H54 (cell line): ENCODE measurements around the gene ERGIC3.

ENCODE experiments used
- DNase-seq: peaks from one replicate; pipeline ENCODE4 v3.0.0; 2011; ENCODE audit warnings: low spot score, mixed read lengths; ENCODE audit not compliant: insufficient read length
- FAIRE-seq: peaks from 3 replicates; lab custom pipeline; 2011; peaks lifted over from hg19 to GRCh38; lab: Jason Lieb, UNC
- POLR2A ChIP-seq: IDR thresholded peaks from 2 replicates; pipeline ENCODE4 v1.6.1; 2011; ENCODE audit warnings: low read depth, mild to moderate bottlenecking, low read length

ERGIC3 gene

GRCh38 chr20:35583636-35584560 lies 42.0 kb downstream of the ERGIC3 start:
- FAIRE-seq = no peak
- DNase-seq = no peak

DNA sequence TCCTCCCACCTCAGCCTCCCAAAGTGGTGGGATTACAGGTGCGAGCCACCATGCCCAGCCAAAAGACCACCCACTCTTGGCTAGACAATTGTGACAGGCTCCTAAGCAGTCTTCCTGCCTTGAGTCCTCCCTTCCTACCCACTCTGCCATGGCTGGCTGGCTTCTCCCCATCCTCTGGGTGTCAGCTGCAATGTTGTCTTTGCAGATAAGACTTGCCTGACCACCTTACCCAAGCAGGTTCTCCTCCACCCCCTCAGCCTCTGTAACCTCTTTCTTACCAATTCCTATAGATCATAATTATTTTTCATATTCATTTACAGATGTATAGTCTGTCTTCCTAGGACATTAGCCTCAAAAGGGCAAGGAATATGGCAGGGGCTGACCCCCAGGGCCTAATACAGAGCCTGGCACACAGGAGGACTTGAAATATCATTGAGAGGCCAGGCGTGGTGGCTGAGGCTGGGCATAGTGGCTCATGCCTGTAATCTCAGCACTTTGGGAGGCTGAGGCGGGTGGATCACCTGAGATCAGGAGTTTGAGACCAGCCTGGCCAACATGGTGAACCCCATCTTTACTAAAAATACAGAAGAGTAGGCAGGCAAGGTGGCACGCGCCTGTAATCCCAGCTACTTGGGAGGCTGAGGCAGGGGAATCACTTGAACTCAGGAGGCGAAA lies 45.0 kb downstream of the ERGIC3 start:
- no peak for FAIRE-seq
- no peak for TF ChIP-seq POLR2A
- no peak for DNase-seq

More at GRCh38 chr20:35583636-35584560, 42.0 kb downstream of the ERGIC3 start:
- no peak for TF ChIP-seq POLR2A

- FAIRE-seq (no peak), DNase-seq (no peak)
- no peak for TF ChIP-seq POLR2A
These were observed 45.6 kb downstream of the ERGIC3 start for GRCh38 chr20:35587436-35587835.

GRCh38 chr20:35588397-35588796 lies 46.5 kb downstream of the ERGIC3 start:
- FAIRE-seq = no peak

DNA sequence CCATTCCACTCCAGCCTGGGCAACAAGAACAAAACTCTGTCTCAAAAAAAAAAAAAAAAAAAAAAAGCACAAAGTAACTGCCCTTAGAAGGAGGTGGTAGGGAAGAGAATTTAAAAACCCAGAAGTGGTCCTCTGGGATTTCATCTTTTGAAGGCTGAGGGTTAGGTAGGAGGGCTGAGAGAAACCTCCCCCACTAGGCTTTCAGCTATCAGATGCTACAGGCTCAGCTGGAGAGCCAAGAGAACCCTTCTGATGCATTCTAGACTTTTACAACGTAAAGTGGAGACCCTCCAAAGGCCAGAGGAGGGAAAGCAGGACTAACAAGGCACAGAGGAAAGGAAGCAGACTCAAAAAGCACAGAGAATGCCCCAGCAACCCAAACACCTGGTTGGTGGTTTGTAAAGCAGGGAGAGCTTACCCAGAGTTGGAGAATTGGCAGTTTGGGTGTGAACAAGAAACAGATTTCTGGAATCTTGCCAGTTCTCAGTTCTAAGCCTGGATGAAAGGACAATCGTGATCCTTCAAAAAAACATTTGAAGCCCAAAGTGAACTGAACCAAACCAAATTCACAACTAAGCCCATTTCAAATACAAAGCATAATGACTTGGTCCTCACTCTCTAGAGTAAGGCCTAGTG lies 50.6 kb downstream of the ERGIC3 start:
- DNase-seq = no peak
- FAIRE-seq = no peak
- no peak for TF ChIP-seq POLR2A

More at GRCh38 chr20:35588397-35588796, 46.5 kb downstream of the ERGIC3 start:
- no peak for DNase-seq
- no peak for TF ChIP-seq POLR2A

- FAIRE-seq (no peak), DNase-seq (no peak)
- TF ChIP-seq POLR2A = no peak
These were observed 53.6 kb downstream of the ERGIC3 start for GRCh38 chr20:35595456-35595855.

DNA sequence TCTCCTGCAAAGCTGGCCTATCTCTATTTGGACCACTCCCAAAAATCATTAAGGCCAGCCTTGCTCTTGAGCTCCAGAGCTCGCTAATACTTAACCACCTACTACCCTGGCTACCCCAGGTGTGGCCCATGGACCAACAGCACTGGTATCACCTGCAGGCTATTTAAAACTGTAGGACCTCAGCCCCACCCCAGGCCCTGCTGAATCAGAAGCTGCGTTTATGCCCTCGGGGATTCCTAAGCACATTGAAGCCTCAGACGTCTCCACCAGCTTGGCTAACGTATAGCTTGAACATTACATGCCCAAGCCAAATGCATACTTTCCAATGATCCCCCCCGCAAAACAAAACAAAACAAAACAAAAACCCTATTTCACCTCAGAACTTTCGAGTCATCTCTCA lies 54.0 kb downstream of the ERGIC3 start:
- DNase-seq (no peak), FAIRE-seq (no peak)
- TF ChIP-seq POLR2A = no peak

GRCh38 chr20:35597186-35597585 lies 55.3 kb downstream of the ERGIC3 start:
- DNase-seq (no peak), FAIRE-seq (no peak)
- no peak for TF ChIP-seq POLR2A

DNA sequence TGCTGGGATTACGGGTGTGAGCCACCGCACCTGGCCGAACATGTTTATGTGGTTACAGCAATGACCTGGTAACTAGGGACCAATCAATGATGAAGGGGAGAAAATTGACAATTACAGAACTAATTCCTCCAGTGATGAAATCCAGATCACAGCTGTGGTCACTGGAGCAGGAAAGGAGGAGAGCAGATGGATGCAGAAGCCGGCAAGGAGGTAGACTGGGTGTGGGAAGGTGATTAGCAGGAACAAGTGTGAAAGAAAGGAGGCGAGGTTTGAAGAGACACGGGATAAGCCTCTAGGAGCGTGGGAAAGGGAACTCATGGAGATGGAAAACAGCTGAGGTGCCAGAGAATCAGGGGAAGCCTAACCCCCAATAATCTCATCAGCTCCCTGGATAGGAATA lies 56.6 kb downstream of the ERGIC3 start:
- FAIRE-seq = no peak
- no peak for DNase-seq
- no peak for TF ChIP-seq POLR2A

DNA sequence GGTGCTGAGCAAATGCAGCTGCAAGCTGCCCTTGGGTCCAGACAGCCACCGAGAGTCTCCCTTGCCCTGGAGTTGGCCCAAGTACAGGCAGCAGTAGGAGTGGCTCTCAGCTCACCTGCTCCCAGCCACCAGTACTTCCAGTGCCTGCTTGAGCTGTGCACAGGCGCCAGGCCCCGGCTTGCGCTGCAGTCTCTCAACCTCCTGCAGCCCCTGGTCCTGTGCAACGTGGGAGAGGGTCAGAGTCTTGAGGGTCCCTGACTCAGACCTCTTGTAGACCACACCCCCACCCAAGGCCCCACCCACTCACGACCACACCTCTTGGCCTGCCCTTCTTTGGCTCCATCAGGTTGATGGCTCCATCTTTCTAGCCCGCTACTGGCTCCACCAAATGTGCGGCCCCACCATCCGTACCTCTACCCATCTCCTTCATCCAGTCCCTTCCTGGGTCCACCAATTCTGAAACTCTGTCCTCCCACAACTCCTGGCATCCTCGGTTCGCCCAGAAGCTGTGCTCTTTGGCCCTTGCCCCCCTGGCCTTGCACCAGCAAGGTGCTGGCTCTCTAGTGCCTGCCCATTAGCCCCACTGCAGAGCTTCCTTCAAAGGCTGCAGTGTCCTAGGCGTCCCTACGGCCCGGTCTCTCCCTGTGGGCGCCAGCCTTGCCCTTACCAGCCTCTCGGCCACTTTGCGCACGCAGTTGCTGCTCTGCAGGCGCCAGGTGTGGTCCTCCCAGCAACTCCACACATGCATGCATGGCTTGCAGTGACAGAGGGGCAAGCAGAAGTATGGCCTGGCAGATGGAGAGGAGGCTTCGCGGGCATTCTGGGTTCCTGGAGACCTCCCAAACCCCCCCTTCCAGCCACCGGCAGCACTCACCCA lies 57.3 kb downstream of the ERGIC3 start:
- no peak for DNase-seq
- no peak for FAIRE-seq
- no peak for TF ChIP-seq POLR2A

- DNase-seq (no peak), FAIRE-seq (no peak)
- TF ChIP-seq POLR2A = no peak
These were observed 57.9 kb downstream of the ERGIC3 start for GRCh38 chr20:35599776-35600120.

DNA sequence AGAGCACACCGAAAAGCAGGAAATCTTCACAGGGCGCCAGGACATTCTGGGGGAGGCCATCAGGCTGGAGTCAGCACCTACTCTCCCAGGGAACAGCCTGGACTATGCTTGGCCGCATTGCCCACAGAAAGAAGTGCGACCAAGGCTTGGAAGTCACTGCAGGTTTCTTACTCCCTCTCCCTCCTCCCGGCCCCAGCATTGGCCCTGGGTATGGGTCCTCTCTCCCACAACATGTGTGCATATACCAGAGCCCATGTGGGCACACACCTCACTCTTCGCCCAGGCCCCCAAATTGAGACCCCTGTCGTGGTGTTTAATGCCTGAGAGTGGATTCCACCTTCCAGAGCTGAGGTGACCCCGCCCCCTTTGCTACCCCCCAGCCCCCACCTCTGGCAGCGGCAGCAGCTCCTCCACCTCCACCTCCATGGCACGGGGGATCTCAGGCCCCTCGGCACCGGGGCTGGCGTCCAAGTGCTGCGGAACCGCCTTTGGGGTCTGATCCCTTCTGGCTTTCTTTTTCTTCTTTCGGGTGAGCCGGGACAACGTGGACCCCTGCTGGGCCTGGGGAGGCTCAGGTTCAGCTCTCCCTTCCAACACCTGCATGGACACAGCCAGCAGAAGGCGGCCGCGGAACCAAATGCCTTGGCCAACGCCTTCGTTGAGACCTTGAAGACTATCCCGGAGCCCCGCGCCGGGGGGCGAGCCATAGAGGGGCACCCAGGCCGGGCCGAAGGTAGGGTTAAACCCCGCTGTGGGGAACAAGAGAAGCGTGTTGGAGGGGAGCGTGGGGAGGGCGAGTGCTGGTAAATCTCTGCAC lies 58.5 kb downstream of the ERGIC3 start:
- no peak for TF ChIP-seq POLR2A
- no peak for DNase-seq
- no peak for FAIRE-seq
